ENCODE results near the gene MRPL24.

DNA sequence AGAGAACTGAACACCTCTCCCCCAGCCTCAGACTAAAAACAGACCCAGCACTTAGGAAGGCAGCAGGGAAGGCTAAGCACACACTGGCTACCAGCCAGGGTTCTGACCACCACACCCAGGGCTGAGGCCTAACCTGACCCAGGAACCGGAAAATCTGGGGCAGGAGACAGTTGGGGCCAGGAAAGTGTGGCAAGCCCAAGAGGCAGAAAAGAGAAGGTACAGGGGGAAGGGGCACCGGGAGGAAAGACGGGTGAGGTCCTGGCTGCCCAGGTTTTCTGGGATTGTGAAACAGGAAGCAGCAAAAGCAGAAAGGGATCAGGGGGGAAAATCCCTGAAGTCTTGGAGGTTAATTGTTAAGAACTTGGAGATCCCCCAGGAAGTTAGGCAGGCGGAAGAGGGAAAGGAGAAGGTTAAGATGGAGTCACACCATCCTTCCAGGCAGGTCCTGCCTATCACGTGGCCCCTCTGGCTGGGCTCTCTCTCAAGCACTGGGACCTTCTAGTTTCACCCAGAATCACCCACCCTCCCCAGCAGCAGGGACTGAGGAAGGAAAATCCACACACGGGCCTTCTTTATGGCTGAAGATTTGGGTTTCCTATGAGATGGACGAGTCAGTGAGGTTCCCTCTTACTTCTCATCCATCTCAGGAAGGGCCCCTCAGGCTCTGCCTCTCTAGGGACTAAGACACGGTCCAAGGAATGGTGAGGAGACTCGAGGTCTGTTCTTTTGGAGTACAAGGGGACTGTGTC, 8.0 kb upstream of the MRPL24 start:
- TF ChIP-seq, protein P1, sequence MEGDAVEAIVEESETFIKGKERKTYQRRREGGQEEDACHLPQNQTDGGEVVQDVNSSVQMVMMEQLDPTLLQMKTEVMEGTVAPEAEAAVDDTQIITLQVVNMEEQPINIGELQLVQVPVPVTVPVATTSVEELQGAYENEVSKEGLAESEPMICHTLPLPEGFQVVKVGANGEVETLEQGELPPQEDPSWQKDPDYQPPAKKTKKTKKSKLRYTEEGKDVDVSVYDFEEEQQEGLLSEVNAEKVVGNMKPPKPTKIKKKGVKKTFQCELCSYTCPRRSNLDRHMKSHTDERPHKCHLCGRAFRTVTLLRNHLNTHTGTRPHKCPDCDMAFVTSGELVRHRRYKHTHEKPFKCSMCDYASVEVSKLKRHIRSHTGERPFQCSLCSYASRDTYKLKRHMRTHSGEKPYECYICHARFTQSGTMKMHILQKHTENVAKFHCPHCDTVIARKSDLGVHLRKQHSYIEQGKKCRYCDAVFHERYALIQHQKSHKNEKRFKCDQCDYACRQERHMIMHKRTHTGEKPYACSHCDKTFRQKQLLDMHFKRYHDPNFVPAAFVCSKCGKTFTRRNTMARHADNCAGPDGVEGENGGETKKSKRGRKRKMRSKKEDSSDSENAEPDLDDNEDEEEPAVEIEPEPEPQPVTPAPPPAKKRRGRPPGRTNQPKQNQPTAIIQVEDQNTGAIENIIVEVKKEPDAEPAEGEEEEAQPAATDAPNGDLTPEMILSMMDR (IDR thresholded peaks at IDR 0.05) = no peak
- TF ChIP-seq POLR2A (IDR thresholded peaks at IDR 0.05) = peak in 1 of 2 donors; percentile 53
